Dedifferentiated amniotic fluid mesenchymal stem cell (primary cell): ENCODE results near the gene LAMC1.

Experiments used
- DNase-seq: peaks from one replicate; pipeline ENCODE4 v3.0.0-alpha.2; 2016; ENCODE audit errors: extremely low spot score

The LAMC1 gene

GRCh38 chr1:183105449-183105848 lies 82.2 kb downstream of the LAMC1 start:
- no peak for DNase-seq

GRCh38 chr1:183106166-183106565 lies 82.9 kb downstream of the LAMC1 start:
- DNase-seq = no peak

- no peak for DNase-seq
These were observed 83.5 kb downstream of the LAMC1 start for GRCh38 chr1:183106746-183107145.

- DNase-seq = no peak
These were observed 87.2 kb downstream of the LAMC1 start for GRCh38 chr1:183110326-183110880.

GRCh38 chr1:183114441-183114840 lies 91.2 kb downstream of the LAMC1 start:
- DNase-seq = no peak

GRCh38 chr1:183116416-183116815 lies 93.2 kb downstream of the LAMC1 start:
- no peak for DNase-seq

- DNase-seq = no peak
These were observed 98.4 kb downstream of the LAMC1 start for GRCh38 chr1:183121609-183122008.

- no peak for DNase-seq
These were observed 101.0 kb downstream of the LAMC1 start for GRCh38 chr1:183124259-183124658.

GRCh38 chr1:183125279-183125999 lies 102.2 kb downstream of the LAMC1 start:
- no peak for DNase-seq

GRCh38 chr1:183126000-183126366 lies 102.8 kb downstream of the LAMC1 start:
- no peak for DNase-seq

- DNase-seq = peak; percentile 70
These were observed 103.3 kb downstream of the LAMC1 start for GRCh38 chr1:183126528-183126927.

GRCh38 chr1:183129921-183130690 lies 106.9 kb downstream of the LAMC1 start:
- no peak for DNase-seq

- DNase-seq = no peak
These were observed 107.9 kb downstream of the LAMC1 start for GRCh38 chr1:183131166-183131565.

- DNase-seq = no peak
These were observed 112.1 kb downstream of the LAMC1 start for GRCh38 chr1:183135336-183135735.

GRCh38 chr1:183137782-183138181 lies 114.6 kb downstream of the LAMC1 start:
- no peak for DNase-seq

- DNase-seq = no peak
These were observed 115.1 kb downstream of the LAMC1 start for GRCh38 chr1:183138301-183138700.

- DNase-seq = peak; percentile 20
These were observed 116.2 kb downstream of the LAMC1 start for GRCh38 chr1:183139281-183139942.

GRCh38 chr1:183140633-183141032 lies 117.4 kb downstream of the LAMC1 start:
- no peak for DNase-seq

- DNase-seq = no peak
These were observed 119.0 kb downstream of the LAMC1 start for GRCh38 chr1:183142171-183142570.

GRCh38 chr1:183143576-183144315 lies 120.5 kb downstream of the LAMC1 start:
- no peak for DNase-seq

GRCh38 chr1:183144752-183145151 lies 121.5 kb downstream of the LAMC1 start:
- no peak for DNase-seq

- DNase-seq = no peak
These were observed 124.5 kb downstream of the LAMC1 start for GRCh38 chr1:183147735-183148134.
